ENCODE results near the gene KLHDC2.
"Not testable (repeated sequence)": the region's sequence is repeated elsewhere in the genome, so short reads cannot be mapped to it uniquely, and the experiment has no call there.

Gene KLHDC2

DNA sequence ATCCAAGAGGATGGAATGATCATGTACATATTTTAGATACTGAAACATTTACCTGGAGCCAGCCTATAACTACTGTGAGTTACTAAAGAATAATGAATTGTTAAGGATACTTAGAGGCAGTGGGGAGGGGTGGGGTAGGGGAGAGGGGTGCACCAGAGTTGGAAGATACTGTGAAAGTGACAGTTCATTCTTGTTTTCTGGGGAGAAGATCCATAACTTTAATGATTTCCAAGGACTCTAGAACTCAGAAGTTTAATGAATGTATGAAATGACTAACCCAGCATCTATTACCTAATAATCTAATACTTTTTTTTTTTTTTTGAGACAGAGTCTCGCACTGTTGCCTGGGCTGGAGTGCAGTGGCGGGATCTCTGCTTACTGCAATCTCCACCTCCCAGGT, 10.5 kb downstream of the KLHDC2 start:
- no peak for DNase-seq

DNA sequence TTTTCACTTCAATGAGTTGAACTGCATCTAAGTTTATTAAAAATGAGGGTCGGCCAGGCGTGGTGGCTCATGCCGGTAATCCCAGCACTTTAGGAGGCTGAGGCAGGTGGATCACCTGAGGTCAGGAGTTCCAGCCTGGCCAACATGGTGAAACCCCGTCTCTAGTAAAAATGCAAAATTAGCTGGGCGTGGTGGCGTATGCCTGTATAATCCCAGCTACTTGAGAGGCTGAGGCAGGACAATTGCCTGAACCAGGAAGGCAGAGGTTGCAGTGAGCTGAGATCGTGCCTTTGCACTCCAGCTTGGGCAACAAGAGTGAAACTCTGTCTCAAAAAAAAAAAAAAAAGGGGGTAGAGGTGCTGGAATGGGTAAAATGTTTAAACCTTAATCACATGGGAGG, 13.1 kb downstream of the KLHDC2 start:
- not testable (repeated sequence) for DNase-seq

DNA sequence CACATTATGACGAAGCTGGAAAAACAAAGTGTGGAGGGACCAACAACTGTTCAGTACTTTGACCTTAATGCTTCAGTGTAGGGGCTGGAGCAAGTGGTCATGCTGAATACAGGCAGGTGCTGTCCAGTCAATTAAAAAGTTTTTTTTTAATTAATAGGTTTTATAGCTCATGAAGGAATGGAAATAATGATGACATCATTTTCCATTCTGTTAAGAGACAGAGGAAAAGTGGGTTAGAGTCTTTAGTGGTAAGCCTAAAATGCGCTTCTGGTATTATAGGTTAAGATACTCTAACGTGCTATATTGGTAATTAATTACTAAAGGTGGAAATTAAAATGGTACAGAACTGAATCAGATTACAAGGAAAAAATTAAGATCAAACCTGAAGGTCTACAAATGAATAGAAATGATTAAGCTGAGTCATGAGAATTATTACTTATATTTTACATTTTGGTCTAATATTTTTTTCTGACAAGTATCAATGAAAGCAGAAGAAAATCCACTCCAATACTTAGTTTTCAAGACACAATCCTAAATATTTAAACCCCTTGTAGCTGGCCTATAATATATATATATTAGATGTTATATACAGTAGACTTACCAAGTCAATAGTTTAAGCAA, 15.6 kb downstream of the KLHDC2 start:
- no peak for DNase-seq

DNA sequence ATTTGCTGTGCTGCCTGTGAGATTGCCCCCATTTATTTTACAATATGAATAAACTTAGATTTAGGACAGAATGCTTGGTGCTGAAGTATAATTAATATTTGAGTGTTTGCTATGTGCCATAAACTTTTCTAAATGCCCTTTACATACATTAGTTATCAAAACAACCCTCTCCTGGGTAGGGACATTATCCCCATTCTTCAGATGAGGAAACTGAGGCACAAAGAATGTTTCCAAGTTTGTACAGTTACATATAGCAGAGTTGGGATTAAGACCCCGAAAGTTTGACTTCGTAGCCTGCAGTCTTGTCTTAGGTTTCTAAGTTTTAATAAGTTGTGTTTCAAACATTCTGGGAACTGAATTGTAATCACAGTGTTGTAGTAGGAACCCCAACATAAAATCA, 18.4 kb downstream of the KLHDC2 start:
- DNase-seq: no peak

DNA sequence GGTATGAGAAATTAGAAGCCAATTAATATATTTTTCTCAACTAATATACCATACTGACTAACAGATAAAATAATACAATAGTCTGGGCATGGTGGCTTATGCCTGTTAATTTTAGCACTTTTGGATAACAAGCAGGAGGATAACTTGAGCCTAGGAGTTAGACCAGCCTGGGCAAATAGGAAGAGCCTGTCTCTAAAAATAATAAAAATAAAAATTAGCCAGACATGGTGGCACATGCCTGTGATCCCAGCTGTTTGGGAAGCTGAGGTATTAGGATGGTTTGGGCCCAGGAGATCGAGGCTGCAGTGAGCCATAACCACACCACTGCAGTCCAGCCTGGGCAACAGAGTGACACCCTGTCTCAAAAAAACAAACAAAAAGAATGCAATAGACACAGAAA, 24.7 kb downstream of the KLHDC2 start:
- no peak for DNase-seq

DNA sequence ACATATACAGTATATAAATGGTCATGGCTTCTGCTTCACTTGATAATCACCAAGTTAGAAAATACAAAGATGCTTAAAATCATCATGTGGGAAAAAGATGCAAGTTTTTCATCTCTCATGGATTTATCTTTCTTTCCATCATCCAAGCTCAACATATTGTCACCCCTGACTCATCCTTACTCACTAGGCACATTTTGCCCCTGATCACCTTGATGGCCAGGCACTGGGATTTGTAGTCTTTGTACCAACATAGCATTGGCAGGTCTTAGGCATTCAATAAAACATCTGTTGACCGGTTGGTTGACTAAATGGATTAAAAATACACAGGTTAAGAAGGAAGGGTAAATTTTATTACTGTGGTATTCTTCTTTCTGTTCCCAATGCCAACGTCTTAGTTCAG, 28.1 kb downstream of the KLHDC2 start:
- DNase-seq: no peak

DNA sequence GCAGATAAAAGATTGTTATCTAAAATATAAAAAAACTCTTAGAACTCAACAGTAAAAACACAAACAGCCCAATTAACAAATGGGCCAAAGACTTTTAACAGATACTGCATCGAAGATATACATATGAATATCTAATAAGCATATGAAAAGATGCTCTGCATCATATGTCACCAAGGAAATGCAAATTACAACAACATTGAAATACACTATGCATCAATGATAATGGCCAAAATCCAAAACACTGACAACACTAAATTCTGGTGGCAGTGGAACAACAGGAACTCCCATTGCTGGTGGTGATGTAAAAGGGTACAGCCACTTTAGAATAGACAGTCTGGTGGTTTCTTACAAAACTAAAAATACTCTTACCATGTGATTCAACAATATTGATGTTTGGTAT, 40.8 kb downstream of the KLHDC2 start:
- no peak for DNase-seq

DNA sequence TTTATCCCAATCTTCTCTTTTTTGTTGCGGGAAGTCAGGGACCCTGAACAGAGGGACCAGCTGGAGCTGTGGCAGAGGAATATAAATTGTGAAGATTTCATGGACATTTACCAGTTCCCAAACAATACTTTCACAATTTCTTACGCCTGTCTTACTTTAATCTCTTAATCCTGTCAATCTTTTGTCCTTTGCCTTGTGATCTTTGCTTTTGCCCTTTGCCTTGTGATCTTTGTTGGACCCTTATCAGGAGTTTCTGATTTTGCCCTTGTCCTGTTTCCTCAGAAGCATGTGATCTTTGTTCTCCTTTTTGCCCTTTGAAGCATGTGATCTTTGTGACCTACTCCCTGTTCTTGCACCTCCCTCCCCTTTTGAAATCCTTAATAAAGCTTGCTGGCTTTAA, 48.2 kb downstream of the KLHDC2 start:
- not testable (repeated sequence) for DNase-seq

DNA sequence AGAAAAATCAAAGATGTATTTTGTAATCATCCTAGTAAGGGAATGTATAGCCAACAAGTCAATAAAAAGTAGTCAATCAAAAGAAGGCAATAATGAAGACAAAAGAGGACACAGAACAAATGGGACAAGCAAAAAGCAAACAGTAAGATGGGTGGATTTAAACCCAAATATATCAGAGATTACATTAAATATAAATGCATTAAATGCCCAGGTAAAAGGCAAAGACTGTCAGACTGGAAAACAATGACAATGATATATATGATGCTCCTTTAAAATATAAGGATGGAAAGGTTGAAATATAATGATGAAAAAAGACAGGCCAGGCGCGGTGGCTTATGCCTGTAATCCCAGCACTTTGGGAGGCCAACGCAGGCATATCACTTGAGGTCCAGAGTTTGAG, 48.9 kb downstream of the KLHDC2 start:
- no peak for DNase-seq

DNA sequence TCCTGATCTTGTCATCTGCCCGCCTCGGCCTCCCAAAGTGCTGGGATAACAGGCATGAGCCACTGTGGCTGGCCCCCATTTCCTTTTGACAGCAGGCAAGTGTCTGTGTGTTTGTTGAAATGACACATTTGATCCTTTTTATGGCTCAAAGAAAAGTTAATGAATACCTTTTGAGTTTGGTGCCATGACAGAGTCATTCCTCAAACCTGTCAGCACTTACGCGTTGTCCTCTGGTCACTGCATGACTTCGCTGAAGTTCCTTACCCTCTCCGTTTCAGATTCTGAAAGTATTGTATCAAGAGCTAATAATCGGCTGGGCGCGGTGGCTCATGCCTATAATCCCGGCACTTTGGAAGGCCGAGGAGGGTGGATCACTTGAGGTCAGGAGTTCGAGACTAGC, 52.2 kb downstream of the KLHDC2 start:
- DNase-seq: no peak

DNA sequence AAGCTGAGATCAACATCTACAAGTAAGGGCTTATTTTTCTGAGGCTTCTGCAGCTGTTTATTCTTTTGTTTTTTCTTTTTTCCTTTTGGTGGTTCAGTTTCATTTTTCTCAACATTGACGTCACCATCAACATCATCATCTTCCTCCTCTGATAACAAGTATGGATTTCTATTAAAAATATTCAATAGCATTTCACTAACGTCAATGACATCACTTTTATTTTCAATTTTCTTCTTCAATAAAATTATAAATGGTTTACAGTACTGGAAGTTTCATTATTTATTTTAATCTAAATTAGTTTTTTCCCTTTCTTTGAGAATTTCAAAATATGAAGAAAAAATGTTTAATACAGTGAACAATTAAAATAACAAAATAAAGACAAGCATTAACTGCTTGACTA, 60.7 kb downstream of the KLHDC2 start:
- DNase-seq: no peak
